Small intestine (tissue), 7 donors: ENCODE data around the gene PDLIM7. TPM values are rescaled to one million over a fixed set of nuclear protein-coding genes. Genes with fewer than 3 reads are reported as not detected.

Experiments
- DNase-seq, 2 donors: peaks; one replicate each; pipeline versions ENCODE4 v3.0.0 to v3.0.0-alpha.2; 2013
- FAIRE-seq: peaks from 2 replicates; lab custom pipeline; 2012; peaks lifted over from hg19 to GRCh38; lab: Jason Lieb, UNC
- H3K27ac ChIP-seq, 3 donors: one replicate each; pipeline ENCODE4 v1.5.1; 2013; ENCODE audit warnings: low read length in 2 of 3, mild to moderate bottlenecking in 2 of 3, control low read depth in 1 of 3, inconsistent platforms in 1 of 3, low read depth in 1 of 3, moderate library complexity in 1 of 3
- H3K27me3 ChIP-seq, 3 donors: one replicate each; pipeline ENCODE4 v1.6.1; 2013; ENCODE audit warnings: low read length in 3 of 3, inconsistent platforms in 1 of 3; ENCODE audit not compliant: control insufficient read depth in 3 of 3, insufficient read depth in 3 of 3
- H3K36me3 ChIP-seq, 3 donors: one replicate each; pipeline ENCODE4 v1.6.1; 2013; ENCODE audit warnings: low read length in 3 of 3, inconsistent platforms in 1 of 3, low read depth in 1 of 3, mild to moderate bottlenecking in 1 of 3, moderate library complexity in 1 of 3; ENCODE audit not compliant: control insufficient read depth in 3 of 3, insufficient read depth in 2 of 3
- H3K4me1 ChIP-seq, 3 donors: one replicate each; pipeline ENCODE4 v1.6.1; 2013; ENCODE audit warnings: low read length in 2 of 3, inconsistent platforms in 1 of 3, low read depth in 1 of 3, mild to moderate bottlenecking in 1 of 3, moderate library complexity in 1 of 3; ENCODE audit not compliant: control insufficient read depth in 3 of 3, insufficient read depth in 2 of 3
- H3K4me3 ChIP-seq, 3 donors: one replicate each; pipeline ENCODE4 v1.5.1; 2013; ENCODE audit warnings: low read length in 3 of 3, control low read depth in 1 of 3, inconsistent platforms in 1 of 3, low read depth in 1 of 3, mild to moderate bottlenecking in 1 of 3, moderate library complexity in 1 of 3
- H3K9me3 ChIP-seq, 2 donors: one replicate each; pipeline ENCODE4 v1.6.1; 2013; ENCODE audit warnings: low read depth in 1 of 2, low read length in 1 of 2; ENCODE audit not compliant: control insufficient read depth in 2 of 2, insufficient read depth in 1 of 2
- WGBS, 3 donors: extraction: QIAGEN DNeasy Blood & Tissue Kit; methylation state at CpG; one replicate each; pipeline ENCODE4 v1.1.7; 2013; 5-methylcytosine and 5-hydroxymethylcytosine counted together
- polyA plus RNA-seq, 4 donors: library from polyadenylated mRNA; stranded (reverse) in 3 of 4; unstranded in 1 of 4; fragments of 200-250 nt in 3 of 4; fragments of 120-200 nt in 1 of 4; gene quantifications; one replicate each; pipeline versions ENCODE4 v1.2.1 to v1.2.3, GENCODE V29; 2013
- donor health status: healthy with polysubstance abuse.
- donor health status: control.
- donor health status: control.
- donor health status: Bipolar disorder and iron deficiency.
- donor health status: healthy.

Gene PDLIM7
- polyA plus RNA-seq, 4 donors, result 3.8 to 44.4 (median 18.3) TPM

DNA sequence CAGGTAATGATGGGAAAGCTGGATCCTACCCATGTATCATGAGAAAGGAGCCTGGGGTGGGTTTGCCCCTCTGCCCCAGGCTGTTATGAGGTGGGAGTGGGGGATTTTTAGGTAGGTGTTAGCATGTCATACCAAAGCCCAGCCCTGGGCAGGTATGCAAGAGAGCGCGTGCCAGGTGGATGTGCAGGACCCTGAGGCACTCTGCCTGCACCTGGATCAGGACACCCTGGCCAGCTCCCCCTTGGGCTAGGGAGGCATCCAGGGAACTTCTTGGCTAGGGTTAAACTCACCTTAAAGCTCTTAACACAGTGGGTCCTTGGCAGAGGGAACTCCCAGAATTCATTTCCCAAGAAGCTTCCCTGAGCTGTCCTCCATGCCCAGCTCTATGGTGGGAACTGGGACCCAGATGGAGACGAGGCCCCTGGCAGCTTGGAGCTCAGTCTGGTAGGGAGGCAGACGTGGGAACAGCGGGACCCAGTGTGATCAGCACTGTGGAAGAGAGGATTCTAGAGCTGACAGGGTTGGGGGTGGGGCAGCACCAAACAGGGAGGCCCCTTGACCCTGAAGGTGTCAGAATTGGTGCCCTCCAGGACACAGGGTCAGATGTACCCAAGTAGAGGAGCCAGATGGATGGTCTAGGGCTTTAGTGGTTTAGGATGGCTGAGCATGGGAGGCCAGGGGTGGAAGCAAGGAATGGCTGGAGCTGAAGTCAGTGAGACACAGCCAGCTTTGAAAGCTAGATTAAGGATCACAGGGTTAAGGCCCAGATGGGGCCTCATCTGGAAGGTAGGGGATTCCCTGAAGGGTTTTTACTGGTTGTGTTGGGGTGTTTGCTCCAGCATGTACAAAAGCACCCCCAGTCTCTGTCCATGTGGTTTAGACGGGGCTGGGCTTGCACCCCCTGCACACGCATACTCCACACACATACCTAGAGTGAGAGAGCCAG lies 53.0 kb downstream of the PDLIM7 start:
- DNase-seq (no peak), FAIRE-seq (no peak)
- H3K27ac ChIP-seq, result peak overlapping the region in 1 of 3 donors; percentile 12
- WGBS, 3 donors, result 45 to 61% (median 52%) methylated on average over 7 of the region's 7 CpGs
- peaks cover 6 to 36% (median 6%) of the 10 kb centered on the region in 3 donors for H3K36me3 ChIP-seq
- H3K4me1 ChIP-seq, result peaks cover 0 to 14% (median 2%) of the 10 kb centered on the region in 3 donors
- H3K27me3 ChIP-seq, result peaks cover 0 to 34% (median 0%) of the 10 kb centered on the region in 3 donors
- H3K4me3 ChIP-seq, result no peak overlapping the region
- H3K9me3 ChIP-seq, result no peaks in the 10 kb centered on the region

DNA sequence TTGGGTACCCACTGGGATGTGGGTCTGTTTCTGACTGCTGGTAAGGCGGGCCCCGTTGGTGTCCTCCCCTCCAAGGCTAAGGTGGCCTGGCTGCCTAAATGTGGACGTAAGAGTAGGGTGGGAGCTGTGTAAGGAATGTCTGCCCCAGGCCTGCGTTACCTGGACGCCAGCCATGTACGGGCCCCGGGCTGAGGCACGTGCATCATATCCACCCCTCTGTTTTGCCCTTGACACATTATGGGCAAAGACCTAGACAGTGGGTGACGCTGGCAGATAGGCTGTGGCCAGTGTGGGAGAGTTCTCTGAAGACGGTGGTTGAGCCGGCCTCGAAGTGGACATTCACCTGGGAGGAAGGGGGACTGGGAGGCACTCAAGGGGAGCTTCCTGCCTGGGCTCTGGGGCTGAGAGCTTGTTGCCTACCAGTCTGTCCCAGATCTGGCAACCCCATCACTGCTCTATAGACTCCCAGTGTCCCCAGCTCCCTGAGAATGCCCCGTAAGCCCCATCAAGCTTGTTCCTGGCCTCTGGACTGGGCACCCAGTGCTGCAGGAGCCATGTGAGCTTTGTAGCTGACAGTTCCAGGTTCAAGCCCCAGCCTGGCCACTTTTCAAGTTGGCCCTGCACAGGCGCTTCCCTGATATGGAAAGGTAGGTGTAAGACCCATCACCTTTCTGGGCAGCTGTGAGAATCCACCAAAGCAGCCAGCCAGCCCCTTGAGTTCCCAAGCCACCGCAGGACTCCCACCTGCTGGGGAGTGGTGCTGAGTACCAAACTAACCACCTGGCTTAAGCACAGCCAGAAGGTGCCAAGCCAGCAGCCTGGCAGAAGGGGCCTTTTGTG lies 54.0 kb downstream of the PDLIM7 start:
- no peak overlapping the region for H3K27ac ChIP-seq
- no peak for FAIRE-seq

DNA sequence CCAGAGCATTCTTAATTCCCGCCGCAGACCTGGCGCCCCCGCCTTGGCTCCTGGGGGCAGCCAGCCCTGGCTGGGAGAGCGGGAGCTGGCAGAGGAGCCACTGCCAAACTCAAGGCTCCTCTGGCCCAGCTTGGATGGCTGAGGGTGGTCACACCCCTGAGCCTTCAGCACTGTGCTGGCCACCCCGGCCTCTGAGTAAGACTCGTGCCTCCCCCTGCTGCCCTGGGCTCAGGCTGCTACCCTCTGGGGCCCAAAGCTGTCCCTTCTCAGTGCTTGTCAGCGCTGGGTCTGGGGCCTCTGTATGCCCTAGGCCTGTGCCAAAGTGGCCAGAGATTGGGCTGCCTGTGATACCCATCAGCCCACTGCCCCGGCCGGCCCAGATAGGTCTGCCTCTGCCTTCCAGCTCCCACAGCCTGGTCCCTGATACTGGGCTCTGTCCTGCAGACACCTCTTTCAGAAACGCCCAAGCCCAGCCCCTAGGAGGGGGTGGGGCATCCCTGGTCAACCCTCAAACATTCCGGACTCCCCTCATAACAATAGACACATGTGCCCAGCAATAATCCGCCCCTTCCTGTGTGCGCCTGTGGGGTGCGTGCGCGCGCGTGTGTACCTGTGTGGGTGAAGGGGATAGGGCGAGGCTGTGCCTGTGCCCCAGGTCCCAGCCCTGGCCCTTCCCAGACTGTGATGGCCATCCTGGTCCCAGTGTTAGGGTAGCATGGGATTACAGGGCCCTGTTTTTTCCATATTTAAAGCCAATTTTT lies 55.2 kb downstream of the PDLIM7 start:
- Histone ChIP-seq H3K27ac (no peak overlapping the region), H3K4me1 (peaks cover 0 to 7% (median 2%) of the 10 kb centered on the region in 3 donors), H3K27me3 (peaks cover 0 to 15% (median 0%) of the 10 kb centered on the region in 3 donors), H3K36me3 (peaks cover 7 to 51% (median 15%) of the 10 kb centered on the region in 3 donors), H3K4me3 (no peak overlapping the region), H3K9me3 (no peaks in the 10 kb centered on the region)
- DNase-seq (no peak), FAIRE-seq (no peak)
- WGBS, 3 donors, result 88 to 94% (median 91%) methylated on average over 20 of the region's 20 CpGs

More for the DNA sequence above, 54.0 kb downstream of the PDLIM7 start:
- 66 to 83% (median 79%) methylated on average over 15 of the region's 15 CpGs for WGBS, 3 donors
- peaks cover 0 to 25% (median 0%) of the 10 kb centered on the region in 3 donors for H3K27me3 ChIP-seq
- no peak for DNase-seq
- peaks cover 6 to 42% (median 12%) of the 10 kb centered on the region in 3 donors for H3K36me3 ChIP-seq
- peaks cover 0 to 14% (median 2%) of the 10 kb centered on the region in 3 donors for H3K4me1 ChIP-seq
- H3K4me3 ChIP-seq, result no peak overlapping the region
- H3K9me3 ChIP-seq, result no peaks in the 10 kb centered on the region

DNA sequence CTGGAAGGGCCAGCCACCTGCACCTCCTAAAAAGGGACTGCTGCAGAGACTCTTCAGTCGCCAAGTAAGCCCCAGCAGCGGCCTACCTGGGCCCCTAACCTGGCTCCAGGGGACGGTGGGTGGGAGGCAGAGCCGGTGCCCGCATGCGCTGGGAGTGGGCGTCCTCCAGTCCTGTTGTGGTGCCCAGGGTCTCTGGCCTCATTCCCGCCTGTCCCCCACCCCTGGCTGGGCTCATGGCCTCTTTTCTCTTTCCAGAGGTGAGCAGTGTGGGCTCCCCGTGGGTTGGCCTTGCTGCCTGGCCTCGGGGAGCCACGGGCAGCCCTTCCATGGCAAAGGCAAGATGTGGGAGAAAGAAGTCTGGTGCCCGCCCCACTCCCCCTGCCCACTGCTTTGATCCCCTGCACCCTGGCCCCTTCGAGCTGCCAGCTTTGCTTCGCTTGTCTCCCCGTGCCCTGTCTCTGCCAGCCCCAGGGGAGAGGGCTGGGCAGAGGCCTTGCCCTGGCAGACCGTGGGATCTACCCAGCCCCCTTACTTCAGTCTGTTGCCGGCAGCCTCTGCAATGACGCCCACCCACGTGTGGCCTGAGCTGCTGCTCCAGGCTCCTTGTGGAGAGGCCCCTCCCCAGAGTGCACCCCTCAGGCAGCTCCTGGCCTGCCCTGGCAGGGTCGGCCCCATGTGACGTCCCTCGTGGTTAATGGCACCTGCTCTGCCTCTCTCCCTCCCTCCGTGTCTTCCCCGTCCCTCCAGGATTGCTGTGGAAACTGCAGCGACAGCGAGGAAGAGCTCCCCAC lies 56.2 kb downstream of the PDLIM7 start:
- DNase-seq (no peak), FAIRE-seq (no peak)
- H3K4me3 ChIP-seq, result no peak overlapping the region
- 88 to 91% (median 90%) methylated on average over 25 to 26 of the region's 26 CpGs for WGBS, 3 donors
- no peak overlapping the region for H3K27ac ChIP-seq
- H3K36me3 ChIP-seq, result peaks cover 10 to 60% (median 15%) of the 10 kb centered on the region in 3 donors
- peaks cover 0 to 12% (median 0%) of the 10 kb centered on the region in 3 donors for H3K27me3 ChIP-seq
- no peaks in the 10 kb centered on the region for H3K9me3 ChIP-seq
- H3K4me1 ChIP-seq, result peaks cover 0 to 4% (median 1%) of the 10 kb centered on the region in 3 donors

DNA sequence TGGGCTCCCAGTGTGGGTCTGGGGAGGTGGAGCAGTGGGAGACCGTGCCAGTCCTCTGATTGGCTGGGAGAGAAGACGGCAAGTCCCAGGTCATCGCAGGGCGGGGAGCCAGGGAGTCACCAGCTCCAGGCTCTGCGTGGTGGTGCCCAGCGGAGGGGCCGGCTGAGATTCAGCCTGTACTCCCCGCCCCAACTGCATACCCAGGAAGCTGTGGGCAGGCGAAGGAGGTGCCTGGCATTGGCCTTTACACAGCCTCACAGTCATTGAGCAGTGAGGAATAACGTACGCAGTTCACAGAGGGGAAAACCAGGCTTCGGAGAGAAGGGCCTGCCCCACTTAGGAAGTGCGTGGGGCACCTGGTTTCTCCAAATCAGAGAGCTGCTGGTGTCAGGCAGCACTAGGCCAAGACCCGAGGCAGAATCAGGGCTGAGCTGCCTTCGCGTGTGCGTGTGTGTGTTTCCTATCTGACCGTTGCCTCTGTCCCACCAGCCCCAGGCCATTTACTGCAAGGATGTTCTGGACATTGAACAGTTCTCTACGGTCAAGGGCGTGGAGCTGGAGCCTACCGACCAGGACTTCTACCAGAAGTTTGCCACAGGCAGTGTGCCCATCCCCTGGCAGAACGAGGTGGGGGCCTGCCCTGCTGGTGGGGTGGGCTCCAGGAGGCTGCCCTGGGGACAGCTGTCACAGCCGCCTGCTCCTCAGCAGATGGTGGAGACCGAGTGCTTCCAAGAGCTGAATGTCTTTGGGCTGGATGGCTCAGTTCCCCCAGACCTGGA lies 57.0 kb downstream of the PDLIM7 start:
- no peak for DNase-seq
- H3K36me3 ChIP-seq, result peaks cover 13 to 68% (median 15%) of the 10 kb centered on the region in 3 donors
- H3K4me3 ChIP-seq, result no peak overlapping the region
- 88 to 93% (median 88%) methylated on average over 24 of the region's 24 CpGs for whole genome bisulfite sequencing, 3 donors
- H3K27me3 ChIP-seq, result peaks cover 0 to 4% (median 0%) of the 10 kb centered on the region in 3 donors
- H3K27ac ChIP-seq, result no peak overlapping the region
- FAIRE-seq, result no peak
- H3K4me1 ChIP-seq, result no peaks in the 10 kb centered on the region
- no peaks in the 10 kb centered on the region for H3K9me3 ChIP-seq

DNA sequence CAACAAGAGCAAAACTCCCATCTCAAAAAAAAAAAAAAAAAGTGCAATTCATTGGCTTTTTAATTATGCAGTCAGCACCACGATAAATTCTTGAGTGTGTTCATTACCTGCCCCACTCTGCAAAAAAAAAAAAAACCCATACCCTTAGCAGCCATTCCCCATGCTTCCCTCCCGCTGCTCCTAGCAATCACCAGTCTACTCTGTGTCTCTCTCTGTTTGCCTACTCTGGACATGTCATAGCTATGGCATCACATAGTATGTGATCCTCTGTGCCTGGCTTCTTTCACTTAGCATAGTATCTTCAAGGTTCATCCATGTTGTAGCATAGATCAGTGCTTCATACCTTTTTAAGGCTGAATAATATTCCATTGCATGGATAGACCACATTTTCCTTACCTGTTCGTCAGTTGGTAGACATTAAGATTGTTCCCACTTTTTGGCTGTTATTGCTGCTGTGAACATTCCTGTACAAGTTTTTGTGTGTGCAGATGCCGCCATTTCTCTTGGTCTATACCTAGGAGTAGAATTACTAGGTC lies 57.8 kb downstream of the PDLIM7 start:
- no peaks in the 10 kb centered on the region for H3K4me1 ChIP-seq
- DNase-seq (no peak), FAIRE-seq (no peak)
- H3K27me3 ChIP-seq, result no peaks in the 10 kb centered on the region
- 95 to 99% (median 95%) methylated on average over 4 of the region's 4 CpGs for WGBS, 3 donors
- peaks cover 13 to 76% (median 20%) of the 10 kb centered on the region in 3 donors for H3K36me3 ChIP-seq
- no peaks in the 10 kb centered on the region for H3K9me3 ChIP-seq
- H3K27ac ChIP-seq, result no peak overlapping the region
- no peak overlapping the region for H3K4me3 ChIP-seq

DNA sequence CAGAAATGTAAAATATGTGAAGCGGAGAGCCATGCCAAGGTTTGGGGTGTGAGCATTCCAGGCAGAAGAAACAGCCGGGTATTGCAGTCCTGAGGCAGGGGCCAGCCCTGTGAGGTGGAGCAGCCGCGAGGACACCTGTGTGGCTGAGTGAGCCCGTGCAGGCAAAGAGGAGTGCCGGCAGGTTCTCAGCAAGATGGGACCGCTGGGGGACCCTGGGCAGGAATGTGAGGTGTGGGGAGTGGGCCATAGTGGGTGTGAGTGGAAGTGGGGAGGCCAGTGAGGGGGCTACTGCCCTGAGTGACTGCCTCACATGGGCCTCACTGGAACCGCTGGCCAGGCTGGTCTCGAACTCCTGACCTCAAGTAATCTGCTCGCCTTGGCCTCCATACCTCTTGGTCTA lies 58.9 kb downstream of the PDLIM7 start:
- H3K36me3 ChIP-seq, result peaks cover 14 to 84% (median 20%) of the 10 kb centered on the region in 3 donors
- DNase-seq, result no peak
- H3K27me3 ChIP-seq, result no peaks in the 10 kb centered on the region
- no peak overlapping the region for H3K27ac ChIP-seq
- no peak overlapping the region for H3K4me3 ChIP-seq
- H3K9me3 ChIP-seq, result no peaks in the 10 kb centered on the region
- no peaks in the 10 kb centered on the region for H3K4me1 ChIP-seq
- FAIRE-seq, result no peak
- 92 to 96% (median 94%) methylated on average over 8 to 10 of the region's 10 CpGs for WGBS, 3 donors
